CD1c-positive myeloid dendritic cell (primary cell): ENCODE data around the gene PCDH7.

Experiments used
- DNase-seq: peaks from one replicate; pipeline ENCODE4 v3.0.0-alpha.2; 2016; ENCODE audit errors: extremely low spot score

PCDH7 gene

DNA sequence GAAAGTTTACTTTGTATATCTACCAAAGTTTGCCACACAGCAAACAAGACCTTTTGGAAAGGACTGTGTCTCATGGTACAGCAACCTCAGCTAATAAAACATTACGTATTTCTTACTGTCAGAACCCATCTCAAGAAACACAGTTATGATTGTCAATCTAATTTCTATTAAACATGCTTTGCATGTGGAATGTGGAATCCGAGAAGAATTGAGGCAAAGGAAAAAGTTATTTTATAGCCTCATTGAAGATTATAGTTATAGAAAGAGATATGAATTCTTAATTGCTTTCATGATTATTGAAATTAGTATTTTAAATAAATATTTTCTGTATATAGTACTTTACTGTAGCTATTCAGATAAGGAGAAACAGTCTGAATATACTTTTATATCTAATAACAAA is 5.4 kb downstream of the PCDH7 start:
- no peak for DNase-seq

- no peak for DNase-seq
Measured at GRCh38 chr4:30726090-30726675, 6.0 kb downstream of the PCDH7 start.

GRCh38 chr4:30727409-30727808 is 7.2 kb downstream of the PCDH7 start:
- DNase-seq = no peak

DNA sequence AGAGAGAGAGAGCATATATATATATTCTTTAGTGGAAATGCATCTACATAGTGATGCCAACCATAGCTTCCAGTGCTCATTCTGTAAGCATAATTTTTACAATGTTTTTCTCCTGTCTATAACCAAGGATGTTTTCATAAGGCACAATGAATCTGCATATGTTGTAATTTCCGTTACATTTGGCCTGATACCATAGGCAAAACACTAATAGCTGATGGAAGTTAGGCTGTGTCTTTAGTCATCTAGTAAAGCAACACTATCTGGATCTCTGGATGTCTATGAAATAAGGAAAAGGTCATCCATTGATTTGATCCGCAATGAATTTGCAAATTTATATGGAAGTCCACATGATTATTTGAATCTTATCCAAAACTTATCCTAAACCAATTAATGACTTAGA is 8.1 kb downstream of the PCDH7 start:
- no peak for DNase-seq

DNA sequence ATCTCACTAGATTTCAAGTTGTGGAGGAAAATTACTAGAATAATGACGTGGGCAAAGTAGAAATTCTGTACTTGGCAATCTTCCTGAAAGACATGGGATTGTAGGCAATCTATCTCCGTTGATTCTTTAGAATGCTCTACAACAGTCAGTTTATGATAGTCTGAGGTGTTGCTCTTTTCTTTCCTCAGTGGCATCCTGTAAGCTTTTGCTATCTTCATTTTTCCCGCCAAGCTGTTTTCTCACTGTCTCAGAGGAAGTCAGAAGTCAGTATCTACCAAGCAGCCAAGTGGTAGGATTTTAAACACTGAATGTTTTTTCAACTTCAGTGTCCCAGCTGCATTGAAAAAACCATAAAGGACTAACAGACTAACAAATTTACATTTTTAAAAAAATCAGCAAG is 23.7 kb downstream of the PCDH7 start:
- no peak for DNase-seq

DNA sequence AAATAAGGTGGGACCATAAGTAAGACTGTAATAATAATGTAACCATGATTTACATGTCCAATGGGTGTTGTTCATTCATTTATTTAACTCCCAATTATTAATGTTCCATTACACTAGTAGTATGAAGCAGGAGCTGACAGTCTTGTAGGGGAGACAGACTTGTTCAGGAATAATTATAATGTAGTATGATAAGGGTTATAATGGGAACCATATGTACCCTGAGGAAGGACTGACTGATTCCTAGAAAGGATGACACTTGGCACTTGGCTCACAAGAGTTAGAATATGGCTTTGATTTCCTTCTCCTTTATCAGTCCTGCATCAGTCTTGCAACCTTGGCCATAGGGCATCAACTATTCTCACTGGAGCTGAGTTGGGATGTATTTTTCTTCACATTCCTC is 24.2 kb downstream of the PCDH7 start:
- no peak for DNase-seq

GRCh38 chr4:30744957-30745640 is 24.9 kb downstream of the PCDH7 start:
- DNase-seq = no peak

DNA sequence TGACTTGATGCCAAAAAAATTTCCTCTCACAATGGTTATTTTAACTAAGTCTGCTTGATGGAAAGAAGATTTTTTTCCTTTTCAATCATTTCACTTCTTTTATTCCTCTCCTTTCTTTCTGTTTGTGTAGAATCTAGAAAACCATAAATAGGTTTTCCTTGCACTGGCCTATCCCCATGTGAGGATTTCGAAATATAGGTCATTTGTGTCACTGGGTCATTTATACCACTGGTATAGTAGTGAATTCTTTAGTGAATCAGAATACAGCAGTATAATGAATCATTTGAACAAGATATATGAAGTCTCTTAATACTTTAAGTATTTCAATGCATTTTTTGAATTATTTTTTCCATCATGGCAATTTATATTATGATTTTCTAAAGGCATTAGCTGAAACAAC is 26.6 kb downstream of the PCDH7 start:
- no peak for DNase-seq

- DNase-seq = no peak
Measured at GRCh38 chr4:30753316-30753715, 33.1 kb downstream of the PCDH7 start.

DNA sequence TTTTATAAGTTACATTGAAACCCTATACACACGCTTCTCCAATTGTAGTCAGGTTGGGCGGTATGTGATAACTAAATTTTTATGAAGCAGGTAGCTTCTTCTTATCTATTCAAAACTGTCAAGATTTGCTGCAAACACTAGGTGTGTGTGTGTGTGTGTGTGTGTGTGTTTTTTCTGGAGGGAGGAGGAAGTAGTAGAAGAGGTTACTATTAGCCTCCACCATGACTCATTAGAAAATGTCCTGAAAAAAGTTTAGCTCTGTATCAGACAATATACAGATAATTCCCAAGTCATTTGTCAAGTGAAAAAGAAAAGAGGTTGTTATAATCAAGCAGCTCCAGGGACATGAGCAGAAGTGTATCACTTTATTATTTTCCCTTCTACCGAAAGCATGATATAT is 33.9 kb downstream of the PCDH7 start:
- DNase-seq = no peak

DNA sequence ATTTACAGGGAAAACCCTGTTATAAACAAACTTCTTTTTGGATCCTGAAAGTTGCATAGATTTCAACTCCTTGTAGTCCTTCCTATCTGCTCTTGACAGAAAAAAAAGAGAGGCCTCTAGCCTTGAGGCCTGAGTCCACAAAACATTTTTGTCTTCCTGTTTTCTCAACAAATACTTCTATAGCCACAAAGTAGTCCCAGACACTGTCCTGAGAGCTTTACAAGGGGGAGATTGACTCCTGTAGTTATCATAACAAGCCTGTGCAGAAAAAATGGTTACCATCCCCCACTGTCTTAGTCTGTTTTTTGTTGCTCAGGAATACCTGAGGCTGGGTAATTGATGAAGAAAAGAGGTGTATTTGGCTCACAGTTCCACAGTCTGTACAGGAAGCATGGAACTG is 35.2 kb downstream of the PCDH7 start:
- no peak for DNase-seq

DNA sequence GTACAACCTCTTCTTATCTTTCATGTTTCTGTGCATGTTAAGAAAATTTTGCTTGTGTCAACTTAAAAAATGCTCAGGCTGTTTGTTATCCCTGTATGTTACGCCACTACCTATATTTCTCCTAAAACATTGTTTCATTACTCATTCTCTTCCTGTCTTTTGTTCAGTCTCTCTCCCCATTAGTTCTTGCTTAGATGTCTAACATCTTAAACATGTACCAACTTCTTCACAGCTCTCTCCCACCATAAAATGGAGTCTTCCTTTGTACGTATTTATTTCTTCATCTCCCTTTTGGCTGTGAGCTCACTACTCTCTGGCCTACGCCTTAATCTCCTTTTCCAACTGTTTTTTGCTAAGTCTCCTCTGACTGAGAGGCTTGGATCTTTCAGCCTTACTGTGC is 36.4 kb downstream of the PCDH7 start:
- DNase-seq = no peak

GRCh38 chr4:30757357-30757756 is 37.2 kb downstream of the PCDH7 start:
- DNase-seq = peak; percentile 6

- no peak for DNase-seq
Measured at GRCh38 chr4:30760551-30760950, 40.4 kb downstream of the PCDH7 start.

- no peak for DNase-seq
Measured at GRCh38 chr4:30763321-30763727, 43.2 kb downstream of the PCDH7 start.

GRCh38 chr4:30765022-30765421 is 44.9 kb downstream of the PCDH7 start:
- no peak for DNase-seq

GRCh38 chr4:30767147-30767845 is 47.1 kb downstream of the PCDH7 start:
- no peak for DNase-seq

- no peak for DNase-seq
Measured at GRCh38 chr4:30768277-30768676, 48.1 kb downstream of the PCDH7 start.

- no peak for DNase-seq
Measured at GRCh38 chr4:30769093-30769492, 48.9 kb downstream of the PCDH7 start.

DNA sequence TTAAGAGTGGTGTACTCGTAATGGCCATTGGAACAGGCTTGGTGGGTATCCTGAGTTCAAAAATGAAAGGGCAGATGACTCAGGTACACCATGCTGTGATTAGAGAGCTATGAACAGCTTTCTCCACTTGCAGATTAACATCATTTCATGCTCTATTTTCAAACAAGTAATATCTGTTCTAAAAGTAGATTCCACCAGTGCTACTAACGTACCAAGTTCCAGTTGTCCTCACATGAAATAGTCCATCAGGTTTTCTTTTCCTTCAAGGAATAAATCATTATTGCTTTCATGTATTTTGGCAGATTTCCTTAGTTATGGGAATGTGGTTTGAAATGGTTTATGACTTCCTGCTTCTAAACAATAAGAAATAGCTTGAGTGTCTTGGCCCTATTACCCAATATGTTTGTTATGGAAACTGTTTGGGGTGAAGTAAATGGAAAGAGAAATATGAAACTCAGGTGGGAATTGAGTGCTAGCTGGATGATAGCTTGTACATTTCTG is 49.9 kb downstream of the PCDH7 start:
- DNase-seq = no peak

DNA sequence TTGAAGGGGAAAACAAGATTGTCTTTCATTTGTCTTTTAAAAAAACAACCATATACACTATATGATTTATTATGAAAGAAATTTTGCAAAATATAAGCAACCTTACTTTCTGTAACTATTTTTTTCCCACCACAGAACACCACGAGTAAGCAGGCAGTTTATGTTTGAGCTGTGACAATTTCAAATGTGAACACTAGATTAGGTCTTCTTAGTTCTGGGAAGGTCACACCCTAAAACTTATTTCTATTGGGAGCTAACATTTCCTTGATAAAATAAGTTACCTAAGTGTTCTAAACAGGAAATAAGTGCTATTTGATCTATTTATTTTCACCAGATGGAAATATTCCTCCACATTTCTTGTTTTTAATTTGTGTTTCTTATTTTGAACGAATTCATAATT is 50.6 kb downstream of the PCDH7 start:
- DNase-seq = no peak

GRCh38 chr4:30776451-30776850 is 56.3 kb downstream of the PCDH7 start:
- DNase-seq = no peak

DNA sequence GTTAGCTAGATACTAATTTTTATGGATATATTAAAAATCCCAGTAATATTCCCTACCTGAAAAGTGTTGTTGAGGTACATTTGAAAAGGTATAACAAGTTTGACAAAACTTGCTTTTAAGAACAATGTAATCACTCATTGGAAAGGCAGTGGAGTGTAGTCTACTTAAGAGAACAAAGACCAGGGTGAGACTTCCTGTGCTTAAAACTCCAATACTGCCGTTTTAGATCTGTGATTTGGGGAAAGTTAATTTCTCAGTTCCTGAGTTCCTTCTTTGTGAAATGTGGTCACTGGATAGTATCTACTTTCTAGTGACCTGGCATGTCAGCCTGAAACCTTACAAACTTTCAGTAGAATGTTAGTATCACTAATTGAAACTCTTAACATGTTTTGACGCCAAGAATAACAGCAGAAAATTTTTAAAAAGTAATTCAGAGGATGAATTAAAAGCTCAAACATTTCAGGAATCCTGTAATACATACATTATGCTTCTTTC is 56.8 kb downstream of the PCDH7 start:
- no peak for DNase-seq
